NCI-H748 (cell line): ENCODE measurements around the gene GALK2.
"Not testable (repeated sequence)": the region's sequence is repeated elsewhere in the genome, so short reads cannot be mapped to it uniquely, and the experiment has no call there.

Experiments used
- DNase-seq: peaks from one replicate; lab custom pipeline; 2025; ENCODE audit not compliant: unreplicated experiment; lab: John Stamatoyannopoulos, UW

The GALK2 gene

DNA sequence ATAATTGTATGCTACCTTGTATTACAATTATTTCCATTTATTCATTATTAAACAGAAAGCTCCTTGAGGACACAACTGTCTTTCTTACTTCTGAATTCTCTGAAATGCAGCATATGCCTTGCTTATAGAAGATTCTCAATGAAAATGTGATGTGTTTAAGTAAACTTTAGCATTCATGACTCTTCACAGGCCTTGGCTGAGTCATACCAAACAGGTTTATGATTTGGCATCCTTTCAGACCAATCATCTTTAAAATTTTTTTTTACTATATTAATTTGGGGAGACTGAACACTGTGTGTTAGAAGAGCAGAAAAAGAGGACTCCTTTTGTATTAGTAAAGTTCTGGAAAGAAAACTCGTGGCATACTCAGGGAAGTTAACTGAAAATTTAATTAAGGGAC, 6.4 kb upstream of the GALK2 start:
- DNase-seq, result no peak

DNA sequence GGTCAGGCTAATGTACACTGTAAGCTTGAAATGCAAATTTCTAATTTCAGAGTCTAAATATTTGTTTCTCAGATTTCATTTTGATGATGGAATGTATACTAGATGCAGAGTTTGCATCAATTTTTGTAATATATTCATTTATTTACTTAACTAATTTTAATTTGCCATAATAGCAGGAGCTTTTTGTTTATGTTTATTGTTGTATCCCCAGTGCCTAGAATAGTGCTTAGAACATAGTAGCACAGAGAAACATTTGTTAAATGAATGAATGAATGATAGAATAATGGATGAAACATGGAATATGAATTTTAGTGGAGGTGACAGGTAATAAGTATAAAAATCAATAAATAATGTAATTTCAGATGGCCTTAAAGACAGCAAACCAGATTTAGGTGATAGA, 5.2 kb upstream of the GALK2 start:
- no peak for DNase-seq

DNA sequence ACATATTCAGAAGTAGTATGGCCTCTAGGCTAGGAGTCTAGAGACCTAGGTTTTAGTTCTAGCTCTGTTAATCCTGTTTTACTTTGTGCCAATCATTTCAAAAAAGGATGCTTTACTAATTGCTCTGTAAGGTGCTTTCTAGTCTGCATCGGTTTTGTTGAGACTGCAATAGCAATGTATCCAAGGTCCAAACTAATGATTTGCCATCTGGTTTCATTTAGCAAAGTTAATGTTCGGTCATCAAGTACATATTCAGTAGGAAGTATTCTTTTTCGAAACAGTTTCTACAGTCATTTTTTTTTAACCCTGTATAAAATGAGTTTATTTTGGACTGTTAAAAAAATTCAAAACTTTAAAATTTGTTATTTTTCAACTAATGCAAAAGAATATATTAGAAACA, 2.0 kb upstream of the GALK2 start:
- no peak for DNase-seq

DNA sequence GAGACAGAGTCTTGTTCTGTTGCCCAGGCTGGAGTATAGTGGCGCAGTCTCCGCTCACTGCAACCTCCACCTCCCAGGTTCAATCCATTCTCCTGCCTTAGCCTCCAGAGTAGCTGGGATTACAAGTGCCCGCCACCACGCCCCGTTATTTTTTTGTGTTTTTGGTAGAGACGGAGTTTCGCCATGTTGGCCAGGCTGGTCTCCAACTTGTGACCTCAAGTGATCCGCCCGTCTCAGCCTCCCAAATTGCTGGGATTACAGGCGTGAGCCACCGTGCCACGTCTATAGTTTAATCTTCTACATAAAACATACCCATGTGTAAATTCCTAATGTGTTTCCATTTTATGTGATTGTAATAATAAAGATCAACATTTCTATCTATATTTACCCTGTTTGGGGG, 1.7 kb downstream of the GALK2 start:
- no peak for DNase-seq

DNA sequence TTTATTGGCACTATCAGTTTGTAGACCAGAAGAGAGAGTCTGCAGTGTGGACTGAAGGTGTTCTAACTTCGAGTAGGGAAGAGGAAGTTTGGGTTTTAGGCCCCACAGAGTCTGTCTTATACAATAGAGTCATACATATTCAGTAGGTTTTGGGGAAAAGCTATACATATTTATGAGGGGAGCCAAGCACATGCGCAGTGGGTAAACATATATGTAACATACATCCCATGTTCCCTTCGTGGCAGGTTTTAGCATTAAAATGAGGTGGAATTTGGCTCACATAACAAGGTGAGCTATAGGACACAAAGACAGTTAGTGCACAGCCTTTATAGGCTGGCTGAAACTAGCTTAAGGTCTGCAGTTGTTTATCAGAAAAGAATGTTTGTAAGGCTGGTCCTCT, 4.9 kb downstream of the GALK2 start:
- no peak for DNase-seq

DNA sequence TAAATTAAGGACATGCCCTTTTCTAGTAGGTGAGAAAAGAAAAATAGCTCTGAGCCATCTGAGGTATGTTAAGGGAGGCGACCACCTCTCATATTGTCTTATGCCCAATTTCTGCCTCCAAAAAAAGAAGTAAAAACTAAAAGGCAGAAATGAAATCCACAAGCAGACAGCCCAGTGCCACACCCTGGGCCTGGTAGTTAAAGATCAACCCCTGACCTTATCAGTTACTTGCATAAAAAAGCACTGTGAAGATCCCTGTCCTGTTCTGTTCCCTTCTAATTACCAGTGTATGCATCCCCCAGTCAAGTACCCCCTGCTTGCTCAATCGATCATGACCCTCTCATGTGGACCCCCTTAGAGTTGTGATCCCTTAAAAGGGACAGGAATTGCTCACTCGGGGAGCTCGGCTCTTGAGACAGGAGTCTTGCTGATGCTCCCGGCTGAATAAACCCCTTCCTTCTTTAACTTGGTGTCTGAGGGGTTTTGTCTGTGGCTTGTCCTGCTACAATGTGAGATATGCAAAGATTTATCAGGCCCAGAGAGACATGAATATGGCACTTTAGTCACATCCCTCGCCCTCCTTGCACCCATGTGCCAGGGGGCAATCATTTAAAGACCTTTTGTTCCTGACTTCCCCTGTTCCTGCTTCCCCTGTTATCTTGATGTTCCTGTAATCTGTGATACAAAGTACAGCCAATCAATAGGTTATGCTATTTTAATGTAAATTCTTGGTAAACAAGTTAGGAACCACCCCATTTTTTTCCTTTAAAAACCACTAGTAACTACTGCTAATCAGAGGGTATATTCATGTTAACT, 5.7 kb downstream of the GALK2 start:
- not testable (repeated sequence) for DNase-seq

DNA sequence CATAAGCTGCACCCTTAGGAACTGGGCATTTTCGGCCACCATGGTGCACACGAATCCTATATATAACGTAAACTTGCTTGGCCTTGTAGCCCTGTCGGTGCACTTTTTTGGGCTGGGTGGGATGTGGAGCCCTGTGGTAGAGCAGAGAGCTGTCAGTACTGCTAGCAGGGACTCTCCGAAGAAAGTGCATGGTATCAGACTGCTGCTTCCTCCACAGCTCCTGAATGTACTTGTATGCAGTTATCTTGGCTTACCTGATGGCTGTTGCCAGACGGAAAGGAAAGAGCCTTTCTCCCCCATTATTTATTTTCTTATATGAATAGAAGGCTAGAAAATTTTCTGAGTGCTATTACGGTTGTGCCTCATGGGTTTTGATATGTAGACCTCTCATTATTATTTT, 8.4 kb downstream of the GALK2 start:
- no peak for DNase-seq

DNA sequence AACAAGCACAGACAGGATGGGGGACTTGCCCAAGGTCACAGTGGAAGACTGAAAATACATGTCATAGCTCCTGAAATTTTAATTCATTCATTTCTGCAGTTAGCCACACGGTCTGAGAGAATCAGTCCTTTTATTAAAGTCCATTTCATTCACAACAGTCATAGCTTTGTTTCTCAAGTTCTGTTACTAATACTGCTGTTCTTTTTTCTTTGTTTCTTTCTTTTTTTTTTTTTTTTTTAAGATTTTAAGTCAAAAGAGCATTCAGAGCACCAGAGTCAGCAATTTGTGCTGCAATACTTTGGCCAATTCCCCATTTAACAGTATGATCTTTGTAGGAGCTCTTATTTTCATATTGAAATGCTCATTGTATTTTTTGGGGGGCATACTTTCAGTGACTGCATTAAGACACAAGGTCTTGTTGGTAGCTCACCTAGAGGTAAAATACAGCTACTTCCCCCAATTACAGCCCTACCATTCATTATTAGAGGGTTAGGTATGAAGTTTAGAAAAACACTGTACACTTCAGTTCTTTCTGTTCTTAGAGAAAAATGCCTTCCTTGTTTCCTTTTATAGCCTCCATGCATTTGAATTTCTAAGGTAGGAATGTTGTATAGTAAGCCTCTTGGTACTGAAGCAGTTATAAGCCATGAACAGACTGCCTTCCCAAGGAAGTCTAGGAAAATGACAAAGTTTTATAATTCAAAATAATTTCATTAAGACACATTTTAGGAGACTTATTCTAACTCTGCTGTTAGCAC, 9.6 kb downstream of the GALK2 start:
- DNase-seq, result no peak

DNA sequence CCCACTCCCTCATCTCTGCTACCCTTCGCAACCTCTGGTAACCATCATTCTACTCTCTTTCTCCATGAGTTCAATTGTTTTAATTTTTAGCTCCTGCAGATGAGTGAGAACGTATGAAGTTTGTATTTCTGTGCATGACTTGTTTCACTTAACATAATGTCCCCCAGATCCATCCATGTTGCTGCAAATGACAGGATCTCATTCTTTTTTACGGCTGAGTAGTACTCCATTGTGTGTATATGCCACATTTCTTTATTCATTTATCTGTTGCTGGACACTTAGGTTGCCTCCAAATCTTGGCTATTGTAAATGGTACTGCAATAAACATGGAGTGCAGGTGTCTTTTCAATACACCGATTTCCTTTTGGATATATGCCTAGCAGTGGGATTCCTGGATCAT, 12.1 kb downstream of the GALK2 start:
- DNase-seq, result no peak

DNA sequence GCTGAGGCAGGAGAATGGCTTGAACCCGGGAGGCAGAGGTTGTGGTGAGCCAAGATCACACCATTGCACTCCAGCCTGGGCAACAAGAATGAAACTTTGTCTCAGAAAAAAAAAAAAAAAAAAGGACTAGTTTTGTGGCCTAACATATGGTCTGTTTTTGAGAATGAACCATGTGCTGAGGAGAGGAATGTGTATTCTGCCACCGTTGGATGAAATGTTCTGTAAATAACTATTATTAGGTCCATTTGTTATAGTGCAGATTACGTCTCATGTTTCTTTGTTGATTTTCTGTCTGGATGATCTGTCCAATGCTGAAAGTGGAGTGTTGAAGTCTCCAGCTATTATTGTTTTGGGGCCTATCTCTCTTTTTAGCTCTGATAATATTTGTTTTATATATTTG, 13.7 kb downstream of the GALK2 start:
- not testable (repeated sequence) for DNase-seq

DNA sequence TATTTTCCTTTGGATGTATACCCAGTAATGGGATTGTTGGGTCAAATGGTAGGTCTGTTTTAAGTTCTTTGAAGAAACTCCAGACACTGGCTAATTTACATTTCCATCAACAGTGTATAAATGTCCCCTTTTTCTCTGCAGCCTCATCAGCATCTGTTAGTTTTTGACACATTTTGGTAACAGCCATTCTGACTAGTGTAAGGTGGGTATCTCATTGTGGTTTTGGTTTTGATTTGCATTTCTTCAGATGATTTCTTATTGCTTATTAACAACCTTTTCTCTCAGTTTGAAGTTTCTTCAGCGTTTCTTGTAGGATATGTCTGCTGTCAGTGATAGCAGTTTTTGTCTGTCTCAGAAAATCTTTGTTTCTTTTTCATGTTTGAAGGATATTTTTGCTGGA, 15.4 kb downstream of the GALK2 start:
- DNase-seq, result no peak

DNA sequence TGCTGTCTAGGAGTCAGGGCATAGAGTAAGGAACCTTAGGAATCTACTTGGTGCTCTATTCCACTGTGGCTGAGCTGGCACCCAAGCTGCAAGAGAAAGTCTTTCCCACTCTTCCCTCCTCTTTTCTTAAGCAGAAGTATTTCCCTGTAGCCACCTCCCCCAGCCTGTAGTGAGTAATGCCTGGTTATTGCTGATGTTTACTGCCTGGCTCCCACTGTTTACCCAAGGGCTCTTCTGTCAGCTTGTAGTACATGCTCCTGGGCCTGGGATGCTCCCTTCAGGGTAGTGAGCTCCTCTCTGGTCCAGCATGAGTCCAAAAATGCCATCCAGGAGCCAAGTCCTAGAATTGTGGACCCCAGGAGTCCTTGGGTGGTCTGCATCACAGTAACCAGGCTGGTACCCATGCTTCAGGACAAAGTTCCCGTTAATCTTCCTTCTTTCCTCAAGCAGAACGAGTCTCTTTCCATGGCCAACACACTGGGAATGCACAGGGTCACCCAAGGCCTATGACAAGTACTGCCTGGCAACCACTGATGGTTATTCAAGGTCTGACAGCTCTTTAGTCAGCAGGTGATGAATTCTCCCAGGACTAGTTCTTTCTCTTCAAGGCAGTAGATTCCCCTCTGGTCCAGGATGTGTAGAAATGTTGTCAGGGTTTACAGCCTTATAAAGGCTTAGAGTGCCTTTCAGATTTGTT, 17.6 kb downstream of the GALK2 start:
- DNase-seq, result no peak

DNA sequence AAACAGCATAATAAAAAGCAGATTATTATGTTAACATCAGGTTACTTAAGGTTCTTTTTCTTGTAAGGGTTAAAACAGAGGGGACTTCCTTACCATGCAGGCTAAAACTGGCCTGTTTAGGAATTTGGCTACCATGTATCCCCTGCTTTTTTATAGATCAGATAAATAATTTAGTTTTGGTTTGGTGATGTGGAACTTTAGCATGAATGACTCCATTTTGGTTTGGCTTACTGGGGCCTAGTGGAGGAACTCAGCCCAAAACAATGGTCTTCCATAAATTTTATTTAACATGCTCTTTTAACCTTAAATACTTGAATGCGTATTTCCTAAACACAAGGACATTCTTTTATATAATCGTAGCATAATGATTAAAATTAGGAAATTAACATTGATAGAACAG, 18.9 kb downstream of the GALK2 start:
- no peak for DNase-seq

DNA sequence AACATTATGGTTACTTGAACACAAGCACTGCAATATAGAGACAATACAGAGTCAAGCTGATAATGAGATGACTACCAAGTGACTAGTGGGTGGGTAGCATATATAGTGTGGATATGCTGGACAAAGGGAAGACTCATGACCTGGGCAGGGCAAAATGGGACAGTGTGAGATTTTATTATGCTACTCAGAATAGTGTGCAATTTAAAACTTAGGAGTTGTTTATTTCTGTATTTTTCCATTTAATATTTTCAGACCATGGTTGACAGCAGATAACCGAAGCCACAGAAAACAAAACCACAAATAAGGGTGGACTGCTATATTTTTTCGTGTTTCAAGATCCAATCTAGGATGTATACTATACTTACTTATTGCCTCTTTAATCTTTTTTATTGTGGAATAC, 19.6 kb downstream of the GALK2 start:
- DNase-seq, result no peak

DNA sequence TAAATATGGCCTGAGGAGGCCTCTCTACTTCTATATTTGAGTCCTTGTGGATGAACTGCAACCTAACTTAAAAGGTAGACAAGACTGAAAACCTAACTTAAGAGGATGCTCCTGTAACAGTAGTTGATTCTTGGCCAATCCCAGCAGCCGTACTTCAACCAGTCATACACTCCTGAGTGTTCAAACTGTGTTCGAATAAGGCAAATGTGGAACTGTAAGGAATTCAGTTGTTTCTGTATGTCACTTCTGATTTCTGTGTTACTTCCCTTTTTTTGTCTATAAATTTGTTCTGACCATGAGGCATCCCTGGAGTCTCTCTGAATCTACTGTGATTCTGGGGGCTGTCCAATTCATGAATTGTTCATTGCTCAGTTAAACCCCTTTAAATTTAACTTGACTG, 20.5 kb downstream of the GALK2 start:
- DNase-seq, result no peak

DNA sequence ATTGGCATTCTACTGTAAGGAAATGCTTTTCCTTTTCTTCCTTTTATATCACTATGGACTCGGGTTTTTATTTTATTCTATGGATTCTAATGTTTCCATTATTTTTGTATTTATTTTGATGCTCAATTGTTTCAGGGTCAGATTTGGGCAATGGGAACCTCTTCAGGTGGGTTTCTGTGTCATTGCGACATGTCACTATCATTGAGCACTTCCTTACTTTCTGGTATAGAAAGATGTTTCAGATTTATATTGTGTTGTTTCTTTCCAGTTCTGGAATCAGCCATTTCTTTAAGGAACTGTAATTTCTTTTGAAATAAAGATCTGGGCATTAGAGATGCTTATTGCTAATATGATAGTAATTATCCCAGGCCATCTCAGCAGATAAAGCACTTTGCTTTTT, 21.8 kb downstream of the GALK2 start:
- DNase-seq, result no peak

DNA sequence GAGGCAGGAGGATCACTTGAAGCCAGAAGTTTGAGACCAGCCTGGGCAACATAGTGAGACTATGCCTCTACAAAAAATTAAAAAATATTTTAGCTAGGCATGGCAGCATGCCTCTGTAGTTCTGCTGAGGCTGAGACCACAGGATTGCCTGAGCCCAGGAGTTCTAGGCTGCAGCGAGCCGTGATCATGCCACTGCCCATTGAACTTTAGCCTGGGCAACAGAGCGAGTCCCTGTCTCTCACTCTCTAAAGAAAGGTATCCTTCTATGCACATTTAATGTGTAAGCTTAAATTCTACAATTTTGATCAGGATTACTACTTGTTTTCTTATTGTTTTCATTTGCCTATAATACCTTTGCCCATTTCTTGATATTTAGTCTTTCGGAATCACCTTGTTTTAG, 26.8 kb downstream of the GALK2 start:
- no peak for DNase-seq

DNA sequence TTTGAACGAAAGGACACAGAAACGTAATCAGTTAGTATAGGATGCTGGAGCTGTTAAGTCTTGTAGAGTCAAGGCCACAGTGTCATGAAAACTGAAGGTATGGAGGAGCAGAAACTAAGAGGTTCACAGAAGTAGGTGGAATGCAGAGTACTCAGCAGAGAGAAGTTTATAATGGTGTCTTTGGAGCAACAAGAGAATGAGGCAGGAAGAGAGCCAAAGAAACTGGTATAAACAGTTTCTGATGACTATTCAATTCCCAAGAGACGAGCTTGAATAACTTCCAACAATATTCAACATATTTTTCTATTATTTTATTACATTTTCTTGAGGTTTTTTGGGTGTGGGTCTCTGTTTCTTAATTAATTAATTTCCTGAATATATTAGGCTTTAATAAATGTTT, 29.6 kb downstream of the GALK2 start:
- no peak for DNase-seq

DNA sequence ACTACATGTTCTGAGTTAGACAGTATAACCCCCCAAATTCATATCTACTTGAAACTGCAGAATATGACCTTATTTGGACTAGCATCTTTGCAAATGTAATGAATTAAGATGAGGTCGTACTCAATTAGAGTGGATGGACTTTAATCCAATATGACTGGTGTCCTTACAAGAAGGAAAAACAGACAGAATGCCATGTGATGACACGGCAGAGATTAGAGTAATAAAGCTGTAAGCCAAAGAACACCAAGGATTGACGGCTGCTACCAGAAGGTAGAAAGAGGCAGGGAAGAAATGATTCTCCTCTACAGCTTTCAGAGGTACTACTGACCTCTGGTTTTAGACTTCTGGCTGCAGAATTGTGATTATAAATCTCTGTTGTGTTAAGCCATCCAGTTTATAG, 30.3 kb downstream of the GALK2 start:
- no peak for DNase-seq

DNA sequence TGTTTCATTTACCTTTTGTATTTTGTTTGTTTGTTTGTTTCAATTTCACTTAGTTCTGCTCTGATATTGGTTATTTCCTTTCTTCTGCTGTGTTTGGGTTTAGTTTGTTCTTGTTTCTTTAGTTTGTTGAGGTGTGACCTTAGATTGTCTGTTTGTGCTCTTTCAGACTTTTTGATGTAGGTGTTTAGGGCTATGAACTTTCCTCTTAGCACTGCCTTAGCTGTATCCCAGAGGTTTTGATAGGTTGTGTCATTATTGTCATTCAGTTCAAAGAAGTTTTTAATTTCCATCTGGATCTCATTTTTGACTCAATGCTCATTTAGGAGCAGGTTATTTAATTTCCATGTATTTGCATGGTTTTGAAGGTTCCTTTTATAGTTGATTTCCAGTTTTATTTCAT, 38.1 kb downstream of the GALK2 start:
- not testable (repeated sequence) for DNase-seq

DNA sequence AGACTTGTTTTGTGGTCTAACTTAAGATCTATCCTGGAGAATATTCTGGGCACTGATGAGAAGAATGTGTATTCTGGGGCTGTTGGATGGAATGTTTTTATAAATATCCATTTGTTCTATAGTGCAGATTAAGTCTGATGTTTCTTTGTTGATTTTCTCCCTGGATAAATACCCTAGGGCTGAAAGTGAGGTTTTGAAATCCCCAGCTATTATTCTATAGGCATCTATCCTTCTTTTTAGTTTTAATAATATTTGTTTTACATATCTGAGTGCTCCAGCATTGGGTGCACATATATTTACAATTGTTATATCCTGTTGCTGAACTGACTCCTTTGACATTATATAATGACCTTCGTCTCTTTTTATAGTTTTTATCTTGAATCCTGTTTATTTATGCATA, 42.9 kb downstream of the GALK2 start:
- DNase-seq, result no peak
